HT-29 (cell line): ENCODE data around the gene RXRA. TPM values are rescaled to one million over a fixed set of nuclear protein-coding genes. Genes with fewer than 3 reads are reported as not detected.
"Not testable (repeated sequence)": the region's sequence is repeated elsewhere in the genome, so short reads cannot be mapped to it uniquely, and the experiment has no call there.

Experiments used
- DNase-seq: peaks from one replicate; pipeline ENCODE4 v3.0.0-alpha.2; 2015; ENCODE audit warnings: low spot score
- total RNA-seq: library from RNA; depleted of rRNA; stranded (reverse); fragments of >200 nt; shearing (Covaris generic); gene quantifications from 2 replicates; pipeline ENCODE4 v1.2.3, GENCODE V29; 2014

RXRA gene
- total RNA-seq, 1 experiment from 2014 or later = 74.4 TPM

GRCh38 chr9:134293611-134294152 is 32.6 kb upstream of the RXRA start:
- DNase-seq = no peak

- DNase-seq = no peak
Observed at GRCh38 chr9:134294153-134295071, 31.8 kb upstream of the RXRA start.

GRCh38 chr9:134295101-134295745 is 31.0 kb upstream of the RXRA start:
- no peak for DNase-seq

GRCh38 chr9:134295746-134296250 is 30.5 kb upstream of the RXRA start:
- no peak for DNase-seq

- no peak for DNase-seq
Observed at GRCh38 chr9:134296301-134297082, 29.8 kb upstream of the RXRA start.

GRCh38 chr9:134297083-134297410 is 29.2 kb upstream of the RXRA start:
- DNase-seq = no peak

- no peak for DNase-seq
Observed at GRCh38 chr9:134297576-134297975, 28.7 kb upstream of the RXRA start.

GRCh38 chr9:134298000-134298399 is 28.3 kb upstream of the RXRA start:
- DNase-seq = no peak

- DNase-seq = no peak
Observed at GRCh38 chr9:134299068-134299467, 27.2 kb upstream of the RXRA start.

- DNase-seq = peak; percentile 18
Observed at GRCh38 chr9:134299883-134300282, 26.4 kb upstream of the RXRA start.

- peak; percentile 14 for DNase-seq
Observed at GRCh38 chr9:134301387-134302129, 24.7 kb upstream of the RXRA start.

GRCh38 chr9:134302130-134302817 is 24.0 kb upstream of the RXRA start:
- no peak for DNase-seq

- DNase-seq = no peak
Observed at GRCh38 chr9:134303601-134304000, 22.7 kb upstream of the RXRA start.

GRCh38 chr9:134304261-134304660 is 22.0 kb upstream of the RXRA start:
- DNase-seq = no peak

GRCh38 chr9:134304690-134305089 is 21.6 kb upstream of the RXRA start:
- DNase-seq = no peak

- no peak for DNase-seq
Observed at GRCh38 chr9:134305533-134305932, 20.7 kb upstream of the RXRA start.

GRCh38 chr9:134306042-134306441 is 20.2 kb upstream of the RXRA start:
- DNase-seq = not testable (repeated sequence)

- no peak for DNase-seq
Observed at GRCh38 chr9:134306636-134307600, 19.3 kb upstream of the RXRA start.
